ENCODE results near the gene AGAP3.

The AGAP3 gene

DNA sequence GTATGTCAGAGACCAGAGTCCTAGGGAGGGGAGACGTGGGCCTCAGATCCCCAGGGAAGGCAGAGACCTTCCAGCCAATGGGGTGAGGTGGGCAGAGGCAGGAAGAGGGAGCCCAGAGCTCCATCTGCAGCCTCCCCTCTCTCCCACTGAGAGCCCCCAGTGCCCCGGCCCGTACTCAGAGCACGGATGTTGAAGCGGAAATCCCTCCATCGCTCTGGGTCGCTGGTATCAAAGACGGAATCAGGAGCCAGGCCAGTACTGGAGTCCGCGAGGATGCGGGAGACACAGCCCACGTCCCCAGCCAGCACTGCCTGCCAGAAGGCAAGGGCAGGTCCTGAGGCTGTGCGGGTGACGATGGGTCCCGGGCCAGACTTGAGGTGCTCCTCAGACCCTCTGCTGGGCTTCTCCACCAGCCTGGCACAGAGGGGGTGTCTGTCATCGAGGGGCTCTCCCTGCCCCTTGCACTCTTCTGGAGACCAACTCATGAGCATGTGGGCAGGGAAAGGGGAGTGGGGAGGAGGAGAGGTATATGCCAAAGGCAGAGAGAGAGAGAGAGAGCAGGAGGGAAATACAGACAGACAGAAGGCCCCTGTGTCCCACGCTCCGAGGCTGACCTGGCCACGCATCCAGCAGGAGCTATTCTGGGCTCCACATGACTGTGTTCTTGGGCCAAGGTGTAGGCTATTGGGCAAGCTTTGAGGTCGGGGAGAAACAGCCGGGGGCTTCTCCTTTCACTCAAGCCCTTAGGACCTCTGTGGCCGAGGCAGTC lies 100.5 kb downstream of the AGAP3 start, which contains the start of gene ASB10:
Gene ASB10 (minus strand): TSS at position 611 of the 769 bp plus-strand sequence. CDS start 120 bp downstream, at position 491.
- DNase-seq (ENCODE audit: low spot score) = no peak

GRCh38 chr7:151187409-151188251 lies 101.4 kb downstream of the AGAP3 start:
- DNase-seq (ENCODE audit: low spot score) = no peak

GRCh38 chr7:151188252-151188542 lies 101.9 kb downstream of the AGAP3 start:
- DNase-seq (ENCODE audit: low spot score) = no peak

- no peak for DNase-seq (ENCODE audit: low spot score)
Measured at GRCh38 chr7:151189038-151189437, 102.8 kb downstream of the AGAP3 start.

- no peak for DNase-seq (ENCODE audit: low spot score)
Measured at GRCh38 chr7:151191544-151191943, 105.3 kb downstream of the AGAP3 start.

- DNase-seq (ENCODE audit: low spot score) = no peak
Measured at GRCh38 chr7:151192002-151192539, 105.8 kb downstream of the AGAP3 start.

GRCh38 chr7:151193203-151193978 lies 107.1 kb downstream of the AGAP3 start:
- no peak for DNase-seq (ENCODE audit: low spot score)
